Large intestine (tissue), 3 donors: ENCODE measurements around the gene DRICH1. TPM values are rescaled to one million over a fixed set of nuclear protein-coding genes. Genes with fewer than 3 reads are reported as not detected.

Experiments used
- DNase-seq, 2 donors: peaks; one replicate each; pipeline versions ENCODE4 v3.0.0 to v3.0.0-alpha.2; 2013
- H3K27ac ChIP-seq: one replicate; pipeline ENCODE4 v1.5.1; 2013; ENCODE audit warnings: low read length
- H3K27me3 ChIP-seq: 2 replicates; pipeline ENCODE4 v1.6.1; 2013; ENCODE audit warnings: low read length; ENCODE audit not compliant: control insufficient read depth, insufficient read depth
- H3K36me3 ChIP-seq: 2 replicates; pipeline ENCODE4 v1.6.1; 2013; ENCODE audit warnings: low read length; ENCODE audit not compliant: control insufficient read depth, insufficient read depth
- H3K4me1 ChIP-seq: one replicate; pipeline ENCODE4 v1.6.1; 2013; ENCODE audit warnings: low read length; ENCODE audit not compliant: control insufficient read depth, insufficient read depth
- H3K4me3 ChIP-seq: one replicate; pipeline ENCODE4 v1.5.1; 2013; ENCODE audit warnings: low read length
- H3K9me3 ChIP-seq: one replicate; pipeline ENCODE4 v1.6.1; 2013; ENCODE audit warnings: mild to moderate bottlenecking, low read depth, low read length, moderate library complexity; ENCODE audit not compliant: control insufficient read depth
- WGBS: methylation state at CpG from one replicate; pipeline ENCODE4 v1.1.5; 2013; ENCODE audit warnings: low lambda C conversion rate; ENCODE audit not compliant: insufficient coverage; 5-methylcytosine and 5-hydroxymethylcytosine counted together
- polyA plus RNA-seq: library from polyadenylated mRNA; unstranded; fragments of 120-200 nt; gene quantifications from one replicate; pipeline ENCODE4 v1.2.1, GENCODE V29; 2013

Gene DRICH1
- polyA plus RNA-seq, 1 donor, result 1.3 TPM

DNA sequence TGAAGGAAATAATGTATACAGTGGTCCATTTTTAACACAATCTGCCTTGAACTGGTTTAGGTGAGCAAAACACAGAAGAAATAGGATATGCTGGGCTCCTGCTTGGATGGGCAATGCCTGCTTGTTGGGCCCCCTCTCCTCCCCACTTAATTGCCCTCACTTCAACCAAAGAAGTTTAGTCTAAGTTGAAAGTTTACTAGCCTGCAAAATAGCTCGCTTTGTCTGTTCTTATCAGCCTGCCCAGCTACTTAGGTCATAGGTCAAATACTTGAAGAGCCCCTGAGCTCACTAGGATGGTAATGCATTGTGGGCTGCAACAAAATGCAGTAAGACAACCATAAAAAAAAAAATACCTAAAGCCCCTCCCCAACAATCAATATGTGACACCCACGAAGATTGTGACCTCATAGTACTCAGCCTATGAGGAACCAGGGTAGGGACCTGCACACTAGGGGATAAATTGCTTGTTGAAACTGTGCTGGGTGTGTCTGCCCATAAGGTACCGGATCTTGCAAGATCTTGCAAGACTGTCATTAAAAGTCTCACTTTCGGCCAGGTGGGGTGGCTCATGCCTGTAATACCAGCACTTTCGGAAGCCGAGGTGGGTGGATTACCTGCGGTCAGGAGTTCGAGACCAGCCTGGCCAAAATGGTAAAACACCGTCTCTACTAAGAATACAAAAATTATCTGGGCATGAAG lies 10.9 kb downstream of the DRICH1 start:
- H3K27me3 ChIP-seq, result no peaks in the 10 kb centered on the region
- H3K27ac ChIP-seq, result peak overlapping the region; percentile 58
- H3K4me1 ChIP-seq, result peaks cover 22% of the 10 kb centered on the region
- H3K4me3 ChIP-seq, result no peak overlapping the region
- H3K36me3 ChIP-seq, result no peaks in the 10 kb centered on the region
- 61% methylated on average over 4 of the region's 9 CpGs for WGBS
- DNase-seq, result peak; percentile 75 to 88
- no peaks in the 10 kb centered on the region for H3K9me3 ChIP-seq

DNA sequence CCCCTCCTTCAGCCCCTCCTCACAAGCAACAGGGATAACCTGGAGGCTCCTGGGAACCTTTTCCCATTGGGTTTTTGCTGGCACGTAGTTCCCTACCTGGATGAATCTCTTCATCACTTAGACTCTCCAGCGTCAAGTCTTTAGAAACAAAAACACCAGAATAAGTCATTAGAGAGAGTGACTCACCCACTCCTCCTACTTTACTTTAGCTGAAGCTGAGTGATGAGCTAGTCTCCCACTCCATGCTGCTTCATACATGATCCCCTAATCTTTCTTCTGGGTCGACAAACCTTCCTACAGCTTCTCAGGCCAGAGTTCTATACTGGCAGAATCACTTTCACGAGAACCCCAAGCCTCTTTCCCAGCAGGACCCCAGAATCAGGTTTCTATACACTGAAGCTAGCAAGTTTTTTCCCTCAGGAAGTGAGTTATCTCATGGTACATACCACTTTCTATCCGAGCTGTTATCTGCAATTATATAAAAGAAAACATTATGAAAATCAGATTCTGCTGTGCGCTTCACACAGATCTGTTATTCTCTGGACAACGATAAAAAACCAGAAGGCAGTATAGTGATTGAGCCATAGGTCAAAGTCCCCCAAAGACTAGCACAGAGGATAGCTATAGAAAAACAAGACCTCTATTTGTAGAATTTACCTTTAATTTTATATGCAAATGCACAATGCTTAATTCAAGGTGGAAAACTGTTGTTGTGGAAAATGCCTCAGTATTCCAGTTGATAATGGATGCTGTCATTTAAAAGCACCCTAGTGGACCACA lies 18.7 kb downstream of the DRICH1 start:
- H3K27me3 ChIP-seq, result no peaks in the 10 kb centered on the region
- H3K27ac ChIP-seq, result no peak overlapping the region
- no peaks in the 10 kb centered on the region for H3K36me3 ChIP-seq
- no peaks in the 10 kb centered on the region for H3K9me3 ChIP-seq
- no peak overlapping the region for H3K4me3 ChIP-seq
- DNase-seq, result peak; percentile 20 to 54
- 10% methylated on average over 3 of the region's 7 CpGs for WGBS
- H3K4me1 ChIP-seq, result peaks cover 5% of the 10 kb centered on the region

DNA sequence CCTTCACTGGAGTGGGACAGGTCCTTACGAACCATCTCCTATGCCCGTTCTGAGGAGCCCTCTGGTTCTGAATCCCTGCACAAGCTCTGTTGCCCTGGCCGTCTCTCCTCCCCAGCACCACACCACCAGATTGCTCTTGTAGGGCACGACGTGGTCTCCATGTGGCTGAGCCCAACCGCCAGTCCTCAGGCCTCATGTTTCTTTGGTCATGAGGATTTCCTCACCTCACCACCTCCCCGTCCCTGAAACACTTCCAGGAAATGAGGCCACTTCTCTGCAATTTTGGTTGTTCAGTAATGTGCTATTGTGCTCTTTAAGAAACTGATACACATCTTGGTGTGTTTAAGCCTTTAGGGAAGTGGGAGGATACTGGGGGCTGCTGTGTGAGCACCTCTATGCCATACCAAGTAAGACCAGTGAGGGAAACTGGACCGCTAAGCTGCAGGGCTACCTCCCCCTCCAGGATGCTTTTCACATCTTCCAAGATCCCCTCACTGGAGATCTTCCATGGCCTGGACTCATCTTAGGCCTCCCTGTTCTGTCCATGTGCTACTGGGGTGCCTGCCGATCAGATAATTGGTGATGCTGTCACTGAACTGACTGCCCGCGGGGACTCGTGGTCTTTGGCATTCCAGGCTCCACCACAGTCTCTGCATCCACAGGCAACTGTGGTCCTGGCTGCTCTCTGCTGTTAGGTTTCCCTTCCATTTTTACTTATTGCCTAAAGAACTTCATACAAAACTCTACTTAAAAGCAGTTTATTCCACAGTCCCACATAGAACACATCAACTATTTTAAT lies 21.9 kb downstream of the DRICH1 start:
- no peaks in the 10 kb centered on the region for H3K27me3 ChIP-seq
- H3K4me3 ChIP-seq, result no peak overlapping the region
- no peaks in the 10 kb centered on the region for H3K9me3 ChIP-seq
- H3K36me3 ChIP-seq, result no peaks in the 10 kb centered on the region
- H3K4me1 ChIP-seq, result peaks cover 5% of the 10 kb centered on the region
- DNase-seq, result no peak
- no peak overlapping the region for H3K27ac ChIP-seq
- 100% methylated on average over 4 of the region's 12 CpGs for WGBS

DNA sequence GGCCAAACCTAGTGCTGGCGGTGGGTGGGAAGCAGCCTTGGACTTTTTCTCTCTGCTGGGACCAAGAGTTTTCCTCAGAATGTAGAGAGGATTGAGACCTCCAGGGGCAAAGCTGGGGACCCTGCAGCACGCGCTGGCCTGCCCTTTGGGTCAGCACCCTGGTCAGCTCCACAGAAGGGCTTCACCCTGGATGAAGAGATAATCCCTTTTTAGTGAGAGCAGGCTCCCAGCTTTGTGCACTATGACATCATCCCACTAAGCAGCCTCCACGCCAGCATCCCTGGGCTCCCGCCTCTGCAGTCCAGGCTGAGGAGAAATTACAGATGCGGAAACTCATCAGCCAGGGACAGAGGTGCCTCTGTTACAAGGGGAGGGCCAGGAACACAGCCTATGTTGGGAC lies 23.5 kb downstream of the DRICH1 start:
- no peaks in the 10 kb centered on the region for H3K9me3 ChIP-seq
- H3K4me1 ChIP-seq, result peaks cover 11% of the 10 kb centered on the region
- H3K27ac ChIP-seq, result no peak overlapping the region
- no CpG with 5 or more reads among the region's 6 CpGs for WGBS
- no peaks in the 10 kb centered on the region for H3K36me3 ChIP-seq
- no peaks in the 10 kb centered on the region for H3K27me3 ChIP-seq
- no peak overlapping the region for H3K4me3 ChIP-seq
- DNase-seq, result no peak

DNA sequence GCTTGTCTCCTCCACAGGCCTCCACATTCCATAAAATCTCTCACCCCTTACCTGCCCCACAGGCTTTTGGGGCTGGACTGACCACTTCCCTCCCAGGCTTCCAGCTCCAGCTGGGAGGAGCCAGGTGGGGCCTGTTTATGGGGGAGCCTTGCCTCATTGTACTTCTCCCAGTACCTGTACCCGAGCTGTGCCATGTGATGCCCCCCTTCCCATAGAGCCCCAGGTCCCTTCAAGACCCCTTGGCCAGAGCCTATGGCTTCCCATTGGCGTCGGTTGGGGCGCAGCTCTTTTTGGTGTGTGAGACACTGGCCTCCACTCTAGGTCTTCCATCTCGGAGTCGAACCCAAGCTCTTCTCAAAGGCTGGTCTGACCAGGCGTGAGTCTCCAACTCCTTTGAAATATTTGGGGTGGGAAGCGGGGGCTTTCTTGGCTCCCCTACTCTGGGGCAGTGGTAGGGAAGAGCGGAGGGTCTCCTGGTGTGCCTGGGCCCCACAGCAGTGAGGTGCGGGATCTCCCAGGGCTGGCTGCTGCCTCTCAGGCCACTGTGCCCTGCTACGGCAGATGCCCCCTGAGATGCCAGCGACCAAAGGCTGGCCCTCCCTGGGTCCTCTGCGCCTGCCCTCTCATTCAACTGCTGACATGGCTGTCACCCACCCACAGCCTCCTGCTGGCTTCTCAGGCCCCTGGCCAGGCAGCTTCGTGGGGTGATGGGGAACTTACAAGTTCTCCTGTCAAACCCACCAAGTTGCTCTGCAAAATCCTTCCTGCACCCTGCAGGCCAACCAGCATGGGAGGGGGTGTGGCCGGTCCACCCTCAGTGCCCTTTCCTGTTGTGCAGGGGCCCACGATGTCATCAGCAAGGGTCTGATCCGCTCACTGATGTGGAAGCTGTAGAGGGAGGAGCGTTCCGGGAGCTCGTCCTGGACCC lies 25.7 kb downstream of the DRICH1 start:
- Histone ChIP-seq H3K4me1 (peaks cover 6% of the 10 kb centered on the region), H3K27ac (no peak overlapping the region), H3K9me3 (no peaks in the 10 kb centered on the region), H3K4me3 (no peak overlapping the region), H3K36me3 (no peaks in the 10 kb centered on the region), H3K27me3 (no peaks in the 10 kb centered on the region)
- no CpG with 5 or more reads among the region's 20 CpGs for WGBS
- DNase-seq, result no peak

DNA sequence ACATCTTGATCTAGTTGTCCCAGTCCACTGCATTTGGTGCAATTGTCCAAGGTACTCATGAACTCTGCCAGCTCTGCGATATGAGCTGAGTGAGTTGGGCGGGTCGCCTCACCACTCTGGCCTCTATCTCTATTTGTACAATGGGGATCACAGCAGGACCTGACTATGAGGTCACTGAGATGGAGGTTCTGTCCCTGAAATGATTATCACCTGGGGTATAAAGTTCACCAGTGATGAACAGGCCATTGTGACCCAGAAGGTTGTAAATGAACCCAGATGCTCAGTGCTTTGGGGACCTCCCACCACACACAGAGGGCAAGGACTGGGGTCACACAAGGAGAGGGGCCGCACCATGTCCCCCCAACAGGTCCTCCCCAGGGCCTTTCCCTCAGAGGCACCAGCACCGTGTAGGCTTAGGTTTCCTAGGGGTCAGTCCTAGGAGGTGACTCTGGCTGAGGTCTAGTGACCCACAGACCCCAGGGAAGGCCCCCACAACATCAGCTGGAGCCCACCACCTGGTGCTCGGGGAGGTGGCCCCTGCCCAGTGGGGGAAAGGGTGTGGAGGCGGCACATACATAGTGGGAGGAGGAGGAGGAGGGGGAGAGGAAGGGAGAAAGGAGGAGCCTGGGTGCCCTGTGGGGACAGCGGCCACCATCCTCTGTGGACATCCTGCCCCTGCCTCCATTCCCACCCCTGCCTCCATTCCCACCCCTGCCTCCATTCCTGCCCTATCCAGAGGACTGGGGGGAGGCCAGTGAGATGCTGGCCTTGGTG lies 27.0 kb downstream of the DRICH1 start:
- Histone ChIP-seq H3K27me3 (no peaks in the 10 kb centered on the region), H3K36me3 (no peaks in the 10 kb centered on the region), H3K4me3 (no peak overlapping the region), H3K4me1 (peaks cover 6% of the 10 kb centered on the region), H3K27ac (no peak overlapping the region), H3K9me3 (no peaks in the 10 kb centered on the region)
- peak; percentile 22 to 60 for DNase-seq
- no CpG with 5 or more reads among the region's 8 CpGs for WGBS

DNA sequence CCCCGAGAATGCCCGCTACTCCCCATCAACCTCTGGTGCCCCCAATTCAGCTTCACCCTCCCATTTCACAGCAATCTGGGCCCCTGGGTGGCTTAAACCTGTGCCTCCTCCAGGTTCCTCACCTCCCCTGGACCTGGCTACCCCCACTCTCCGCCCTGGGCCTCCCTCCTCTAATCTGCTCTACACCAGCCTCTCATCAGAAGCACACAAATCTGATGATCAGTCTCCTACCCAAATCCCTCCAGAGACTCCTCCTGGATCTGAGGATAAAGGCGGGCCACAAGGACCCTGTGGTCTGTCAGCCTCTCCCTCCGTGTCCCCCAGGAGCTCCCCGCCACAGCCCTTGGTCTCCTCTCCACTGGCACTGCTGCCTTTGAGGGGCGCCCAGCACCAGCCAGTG lies 28.9 kb downstream of the DRICH1 start:
- Histone ChIP-seq H3K36me3 (no peaks in the 10 kb centered on the region), H3K4me1 (peaks cover 6% of the 10 kb centered on the region), H3K4me3 (no peak overlapping the region), H3K9me3 (no peaks in the 10 kb centered on the region), H3K27ac (no peak overlapping the region), H3K27me3 (no peaks in the 10 kb centered on the region)
- no peak for DNase-seq
- WGBS, result no CpG with 5 or more reads among the region's 7 CpGs

DNA sequence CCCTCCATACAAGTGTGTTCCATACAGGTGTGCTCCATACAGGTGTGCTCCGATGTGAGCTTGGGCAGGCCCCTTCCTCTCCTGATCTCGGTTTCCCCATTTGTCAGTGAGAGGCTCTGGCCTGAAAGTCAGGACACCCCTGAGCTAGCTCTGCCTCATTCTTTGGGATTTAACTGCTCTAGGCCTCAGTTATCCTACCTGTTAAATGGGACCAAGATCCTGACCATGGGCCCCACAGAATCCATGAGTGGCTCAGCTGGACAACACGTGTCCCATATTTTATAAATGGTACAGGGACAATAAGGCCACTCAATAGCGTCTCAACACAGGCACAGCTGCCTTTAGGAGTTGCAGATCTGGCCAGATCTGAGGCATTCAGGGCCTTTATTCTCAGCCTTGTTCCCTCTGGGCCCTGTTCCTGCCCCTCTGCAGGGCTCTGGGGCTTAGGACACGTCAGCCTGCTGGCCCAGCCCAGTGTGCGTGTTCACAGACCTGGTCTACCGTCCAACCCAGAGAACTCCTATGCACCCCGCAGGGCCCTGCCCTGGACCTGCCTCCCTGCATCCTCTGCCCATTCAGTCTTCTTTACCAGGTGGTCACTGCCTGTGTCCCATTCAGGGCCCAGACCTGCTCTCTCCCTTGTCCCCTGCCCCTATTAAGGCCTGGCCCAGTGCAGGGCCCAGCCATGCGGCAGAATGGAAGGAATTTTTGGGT lies 33.2 kb downstream of the DRICH1 start:
- DNase-seq, result no peak
- no peak overlapping the region for H3K4me3 ChIP-seq
- no peaks in the 10 kb centered on the region for H3K27me3 ChIP-seq
- H3K36me3 ChIP-seq, result no peaks in the 10 kb centered on the region
- no peaks in the 10 kb centered on the region for H3K4me1 ChIP-seq
- no peak overlapping the region for H3K27ac ChIP-seq
- no CpG with 5 or more reads among the region's 9 CpGs for WGBS
- H3K9me3 ChIP-seq, result no peaks in the 10 kb centered on the region
